NCI-H1092 treated with DMSO at 0.1 percent for 48 hours (cell line): Measurements from ENCODE around the gene ITPR2.
"Not testable (repeated sequence)": the region's sequence is repeated elsewhere in the genome, so short reads cannot be mapped to it uniquely, and the experiment has no call there.

ENCODE experiments used
- DNase-seq: peaks from one replicate; lab custom pipeline; 2025; lab: John Stamatoyannopoulos, UW

Gene ITPR2

DNA sequence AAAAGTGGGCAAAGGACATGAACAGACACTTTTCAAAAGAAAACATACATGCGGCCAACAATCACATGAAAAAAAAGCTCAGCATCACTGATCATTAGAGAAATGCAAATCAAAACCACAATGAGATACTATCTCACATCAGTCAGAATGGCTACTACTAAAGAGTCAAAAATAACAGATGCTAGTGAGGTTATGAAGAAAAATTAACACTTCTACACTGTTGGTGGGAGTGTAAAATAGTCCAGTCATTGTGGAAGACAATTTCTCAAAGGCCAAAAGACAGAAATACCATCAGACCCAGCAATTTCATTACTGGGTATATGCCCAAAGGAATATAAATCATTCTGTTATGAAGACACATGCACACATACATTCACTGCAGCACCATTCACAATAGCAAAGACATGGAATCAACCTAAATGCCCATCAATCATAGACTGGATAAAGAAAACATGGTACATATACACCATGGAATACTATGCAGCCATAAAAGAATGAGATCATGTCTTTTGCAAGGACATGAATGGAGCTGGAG lies 103.8 kb downstream of the ITPR2 start:
- not testable (repeated sequence) for DNase-seq

DNA sequence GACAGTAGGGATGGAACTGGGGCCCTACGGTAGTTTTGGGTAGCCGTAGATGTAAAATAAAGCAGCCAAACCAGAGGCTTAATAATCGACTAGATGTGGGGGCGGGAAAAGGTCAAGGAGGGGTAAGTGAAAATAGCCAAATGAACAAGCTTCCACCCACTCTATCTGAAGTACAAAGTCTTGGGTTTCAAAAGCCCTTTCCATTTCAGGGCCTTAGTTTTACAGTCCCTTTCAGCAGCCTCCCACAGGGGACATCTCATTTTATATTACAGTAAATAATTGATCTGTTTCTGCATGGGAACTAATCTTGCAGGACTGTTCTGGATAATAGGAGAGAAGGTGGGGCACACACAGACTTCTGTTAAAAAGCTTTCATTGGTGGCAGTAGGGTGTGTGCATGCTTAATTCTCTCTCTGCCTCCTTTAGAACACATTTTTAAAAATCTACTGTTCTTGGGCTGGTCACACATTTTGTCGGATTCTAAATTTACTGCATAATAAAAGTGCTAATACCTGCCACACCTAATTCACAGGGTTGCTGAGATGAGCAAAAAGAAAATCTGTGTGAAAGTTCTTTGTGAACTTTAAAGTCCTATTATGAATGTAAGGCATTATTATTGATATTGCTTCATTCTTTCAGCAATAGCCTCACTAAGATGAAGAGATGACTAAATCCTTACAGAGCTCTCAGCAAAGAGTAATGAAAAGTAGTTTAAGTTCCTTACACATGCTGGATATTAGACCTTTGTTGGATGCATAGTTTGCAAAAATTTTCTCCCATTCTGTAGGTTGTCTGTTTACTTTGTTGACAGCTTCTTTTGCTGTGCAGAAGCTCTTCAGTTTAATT lies 104.6 kb downstream of the ITPR2 start:
- DNase-seq: no peak

DNA sequence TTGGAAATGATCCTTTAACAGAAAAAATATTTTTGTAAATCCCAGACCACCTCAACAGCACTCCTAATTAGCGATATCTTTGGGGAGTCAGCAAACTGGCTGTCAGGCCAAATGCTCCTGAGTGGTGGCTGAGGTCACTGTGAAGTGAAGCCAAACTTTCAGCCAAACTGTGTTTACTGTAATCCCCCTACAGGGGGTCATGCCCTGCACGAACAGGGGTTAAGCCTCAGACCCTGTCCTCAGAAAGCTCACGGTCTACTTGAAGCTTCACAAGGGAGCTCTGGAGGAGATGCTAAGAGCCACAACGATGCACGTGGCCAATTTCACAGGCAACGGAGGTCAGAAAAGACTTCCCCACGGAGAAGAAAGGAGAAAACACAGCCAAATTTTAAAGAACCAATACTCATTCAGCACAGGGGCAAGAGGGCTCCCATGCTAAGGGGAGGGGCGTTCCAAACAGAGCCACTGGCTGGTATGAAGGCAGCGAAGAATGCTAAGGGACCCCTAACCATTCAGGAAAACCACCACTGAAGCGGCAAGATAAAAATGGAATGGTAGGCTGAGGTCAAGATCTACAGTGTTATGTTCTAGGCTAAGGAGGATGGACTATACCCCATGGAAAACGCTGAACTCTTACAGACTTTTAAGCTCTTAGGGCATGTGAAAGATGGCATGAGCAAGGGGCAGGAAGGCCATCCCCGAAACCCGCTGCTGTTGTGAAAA lies 105.4 kb downstream of the ITPR2 start:
- no peak for DNase-seq

DNA sequence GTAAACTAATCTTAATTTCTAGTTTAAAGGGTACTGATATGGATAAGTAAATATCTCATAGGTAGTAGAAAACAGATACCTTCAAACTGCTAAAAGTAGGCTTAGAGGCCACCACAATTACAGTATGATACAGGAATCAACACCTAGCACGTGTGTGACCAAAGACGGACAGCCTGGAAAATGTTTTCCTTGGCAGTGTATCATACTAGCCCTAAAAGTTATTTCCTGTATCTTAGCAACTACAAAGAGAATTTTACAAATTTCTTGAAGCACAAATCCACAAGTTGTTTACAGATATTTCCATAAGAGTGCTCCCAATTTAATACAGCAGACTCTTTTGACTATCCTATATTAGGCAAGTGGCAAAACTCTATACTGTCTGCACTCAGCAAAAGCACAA lies 106.0 kb downstream of the ITPR2 start:
- DNase-seq: no peak

DNA sequence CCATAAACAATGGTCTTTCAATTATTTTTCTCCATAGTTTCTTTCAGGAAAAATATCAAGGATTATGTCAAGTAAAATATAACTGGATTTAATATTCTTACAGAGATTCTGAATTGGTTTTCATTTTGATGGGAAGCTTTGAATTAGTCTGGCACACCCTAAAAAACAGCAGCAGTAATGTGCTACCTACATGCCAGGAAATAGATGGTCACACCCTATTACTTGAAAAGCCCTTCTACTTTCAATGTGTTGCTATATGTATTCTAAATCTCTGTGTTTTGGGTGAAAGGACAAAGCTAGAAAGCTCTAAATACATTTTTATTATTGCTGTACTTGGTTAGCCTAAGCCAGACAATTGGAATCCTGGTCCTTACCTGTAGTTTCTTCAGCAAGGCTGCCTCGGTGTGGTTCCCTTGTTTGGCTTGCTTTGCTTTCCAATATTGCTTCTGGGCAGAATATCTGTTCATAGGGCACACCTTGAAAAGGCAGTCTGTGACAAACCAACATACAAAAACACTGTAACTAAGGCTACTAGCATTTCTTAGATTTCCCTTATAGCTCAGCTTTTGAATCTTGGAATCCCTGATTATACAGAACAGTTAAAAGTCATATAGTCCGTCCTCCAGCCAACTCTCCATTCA lies 107.6 kb downstream of the ITPR2 start:
- no peak for DNase-seq

DNA sequence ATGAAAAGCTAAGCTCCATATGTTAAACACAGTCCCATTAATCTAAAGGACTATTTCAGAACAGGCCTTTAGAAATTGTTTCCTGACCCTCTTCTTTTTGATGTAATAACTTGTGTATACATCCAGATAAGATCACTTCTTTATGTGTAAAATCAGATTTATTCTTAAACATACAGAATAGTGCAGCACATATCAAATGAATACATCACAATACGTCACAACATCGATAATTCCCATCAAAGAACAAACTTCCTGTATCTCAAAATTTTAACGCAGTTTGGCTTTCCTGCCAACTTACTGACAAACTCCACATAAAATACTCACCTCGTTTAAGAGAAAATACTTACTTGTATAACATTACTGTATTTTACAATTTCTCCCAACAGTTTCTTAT lies 108.7 kb downstream of the ITPR2 start:
- DNase-seq: no peak

DNA sequence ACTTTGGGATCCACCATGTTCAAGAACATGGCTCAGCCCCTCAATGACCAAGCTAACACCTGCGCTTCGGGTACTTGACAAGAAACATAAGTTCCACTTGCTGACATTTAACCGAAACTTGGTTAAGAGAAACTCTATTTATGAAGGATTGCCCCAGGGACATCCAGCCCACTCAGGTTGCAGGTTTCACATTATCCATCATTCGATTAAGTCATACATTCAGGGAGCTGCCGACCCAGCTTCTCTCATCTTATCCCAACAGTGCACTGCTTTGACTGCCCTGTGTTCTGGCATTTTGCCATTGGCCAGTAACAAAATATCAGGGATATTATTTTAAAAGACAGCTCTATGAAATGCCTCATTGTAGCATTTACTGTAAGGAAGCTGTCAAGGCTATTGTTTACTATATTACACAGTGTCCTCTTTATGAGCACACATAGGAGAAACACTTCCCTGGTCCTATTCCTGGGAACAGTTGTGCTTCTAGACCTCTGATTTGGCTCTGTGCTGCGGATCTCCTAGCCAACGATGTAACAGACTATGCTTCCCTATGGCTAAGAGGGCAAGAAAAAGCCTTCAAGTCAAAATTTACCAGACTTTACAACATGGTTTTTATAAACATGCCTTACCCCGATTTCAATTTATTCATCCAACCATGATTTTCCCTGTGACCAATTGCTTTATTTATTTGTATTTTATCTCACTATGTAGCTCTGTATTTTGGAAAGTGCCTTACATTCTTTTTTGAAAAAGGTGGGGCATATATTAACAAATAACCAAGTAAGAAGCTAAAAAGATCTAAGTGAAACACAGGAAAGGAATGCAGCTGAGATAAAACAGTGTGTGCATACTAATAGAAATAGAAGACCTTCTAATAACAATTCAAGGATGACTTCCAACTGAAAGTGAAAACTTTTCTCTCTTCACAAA lies 109.3 kb downstream of the ITPR2 start:
- DNase-seq: no peak

DNA sequence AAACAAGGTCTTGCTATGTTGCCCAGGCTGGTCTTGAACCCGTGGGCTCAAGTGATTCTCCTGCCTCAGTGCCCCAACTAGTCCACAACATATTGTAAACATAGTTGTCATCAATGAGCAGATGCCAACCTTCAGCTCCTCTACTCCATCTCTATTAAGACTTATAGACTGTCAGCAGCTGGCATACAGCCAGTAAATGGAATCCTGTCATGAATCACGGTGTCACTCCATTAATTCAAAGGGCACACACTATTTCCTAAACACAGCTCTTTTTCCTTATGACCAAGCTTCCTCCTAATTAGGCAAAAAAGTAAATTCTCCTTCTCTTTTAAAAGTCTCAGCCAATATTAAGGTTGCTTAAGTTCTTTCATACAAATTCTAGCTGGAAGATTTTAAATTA lies 111.2 kb downstream of the ITPR2 start:
- DNase-seq: no peak

DNA sequence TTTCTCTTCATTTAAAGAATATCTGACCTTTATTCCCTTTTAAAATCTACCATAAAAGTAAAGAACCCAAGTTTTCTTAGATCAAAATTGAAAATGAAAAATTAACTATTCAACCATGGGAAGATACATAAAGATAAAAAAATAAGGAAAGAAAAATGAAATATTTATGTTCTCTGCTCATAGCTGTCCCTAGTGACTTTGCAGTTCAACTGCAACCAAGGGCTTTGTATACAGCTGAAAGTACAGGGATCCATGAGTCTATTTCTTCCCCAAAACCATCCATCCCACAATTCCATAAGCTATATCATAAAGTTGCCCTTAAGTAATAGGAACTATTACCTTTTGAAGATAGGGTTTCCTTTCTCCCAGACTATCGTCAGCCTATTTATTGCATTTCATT lies 113.1 kb downstream of the ITPR2 start:
- no peak for DNase-seq

DNA sequence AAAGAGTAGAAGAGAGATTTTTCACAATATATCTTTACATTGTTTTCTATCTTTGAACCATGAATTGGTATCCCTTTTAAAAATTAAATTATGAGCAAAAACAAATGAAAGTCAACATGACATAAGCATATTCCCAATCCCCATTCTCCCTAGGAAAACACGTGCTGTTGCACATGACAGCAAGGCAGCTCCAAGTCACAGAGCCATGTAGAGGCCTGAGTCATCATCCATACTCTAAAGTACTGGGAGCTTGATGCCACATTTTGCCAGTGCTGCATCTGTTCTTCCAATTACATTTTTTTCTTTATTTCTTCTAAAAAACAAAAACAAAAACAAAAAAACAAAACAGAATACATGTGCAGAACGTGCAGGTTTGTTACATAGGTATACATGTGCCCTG lies 115.2 kb downstream of the ITPR2 start:
- DNase-seq: no peak

DNA sequence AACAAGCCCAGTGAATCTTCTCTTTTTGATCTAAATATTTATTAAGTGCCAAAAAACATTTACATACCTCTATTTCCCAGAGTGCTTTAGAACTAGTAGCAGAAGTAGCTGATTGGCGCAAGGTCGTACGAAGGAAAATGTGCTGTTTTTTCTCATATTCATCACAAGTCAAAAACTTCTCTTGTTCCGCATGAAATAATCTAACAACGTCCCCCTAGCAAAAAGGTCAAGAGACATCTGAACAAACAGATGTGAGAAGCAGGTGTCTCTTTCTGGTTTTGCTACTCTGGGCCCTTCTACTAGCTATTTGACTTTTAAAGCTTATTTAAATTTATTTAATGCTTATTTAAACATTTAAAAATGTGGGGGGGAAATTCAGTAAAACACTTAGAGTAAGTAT lies 117.8 kb downstream of the ITPR2 start:
- DNase-seq: peak; percentile 23

DNA sequence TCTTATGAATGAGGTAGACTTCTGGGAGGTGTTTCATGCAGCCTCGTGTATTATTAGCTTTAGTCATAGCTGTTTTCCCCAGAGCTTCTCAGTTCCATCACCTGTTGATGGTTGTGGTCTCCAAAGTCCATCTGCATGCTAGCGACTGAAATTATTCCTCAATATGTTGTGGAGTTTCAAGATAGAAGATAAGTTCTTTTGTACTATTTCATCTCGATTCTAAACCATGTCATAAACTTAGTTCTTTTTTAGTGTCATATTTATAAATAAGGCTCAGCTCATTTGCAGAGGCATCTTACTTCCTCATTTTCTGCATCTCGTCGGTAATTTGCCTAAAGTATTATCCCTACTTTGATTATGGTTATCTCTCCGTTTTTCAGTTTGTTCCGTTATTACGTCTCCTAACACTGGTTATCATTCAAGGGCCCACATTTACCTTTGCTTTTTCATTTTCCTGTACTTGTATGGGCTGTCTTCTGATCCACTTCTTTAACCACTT lies 119.1 kb downstream of the ITPR2 start:
- no peak for DNase-seq

DNA sequence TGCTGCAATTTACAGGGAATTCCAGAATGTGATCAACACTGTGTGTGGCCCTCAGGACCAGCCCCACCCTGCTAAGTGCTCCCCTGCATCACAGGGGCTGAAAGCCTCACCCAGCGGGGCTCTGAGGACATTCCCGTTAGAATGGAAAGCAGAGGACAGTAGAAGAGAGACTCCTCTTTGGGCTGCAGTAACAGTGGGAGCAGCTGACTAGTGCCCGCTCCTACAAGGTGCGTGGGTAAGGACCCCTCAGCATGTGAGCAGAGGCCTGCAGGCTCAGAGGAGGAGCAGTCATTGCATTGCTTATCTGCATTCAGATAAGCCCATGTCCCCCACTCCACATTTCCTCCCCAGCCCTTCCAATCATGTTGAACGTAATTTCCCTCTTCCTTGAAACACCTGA lies 120.1 kb downstream of the ITPR2 start:
- DNase-seq: no peak

DNA sequence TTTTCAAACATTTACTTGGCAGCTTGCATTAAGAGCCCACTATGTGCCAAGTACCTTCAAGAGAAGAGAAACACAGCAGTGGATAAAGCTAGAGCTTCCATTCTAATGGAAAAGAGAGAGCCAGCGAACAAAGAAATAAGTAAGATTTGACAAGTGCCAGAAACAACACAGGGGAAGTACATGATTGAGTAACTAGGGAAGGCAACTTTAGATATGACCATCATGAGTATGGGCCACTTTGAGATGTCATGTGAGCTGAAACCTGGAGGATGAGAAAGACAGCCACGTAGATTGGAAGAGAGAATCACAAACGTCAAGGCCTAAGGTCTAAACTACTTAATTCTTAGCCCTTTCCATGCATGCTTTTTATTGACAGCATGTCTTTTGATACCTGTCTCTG lies 121.4 kb downstream of the ITPR2 start:
- no peak for DNase-seq

DNA sequence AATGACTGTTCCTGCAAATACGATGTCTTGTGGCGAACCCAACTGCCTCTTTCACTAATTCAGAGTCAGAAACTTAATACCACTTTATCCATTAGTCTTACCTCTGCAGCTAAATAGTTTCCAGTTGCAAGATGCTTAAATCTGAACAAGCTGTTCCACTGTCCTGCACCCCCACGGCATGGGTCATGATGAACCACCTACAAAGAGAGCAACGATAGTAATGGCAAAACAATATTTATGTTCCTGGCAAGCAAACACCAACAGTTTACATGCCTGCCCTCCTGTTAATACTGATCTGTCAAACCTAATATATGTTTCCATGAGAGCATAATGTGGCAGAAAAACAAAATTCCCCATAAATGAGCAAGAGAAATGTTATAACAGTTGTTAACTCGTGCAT lies 121.9 kb downstream of the ITPR2 start:
- DNase-seq: no peak

DNA sequence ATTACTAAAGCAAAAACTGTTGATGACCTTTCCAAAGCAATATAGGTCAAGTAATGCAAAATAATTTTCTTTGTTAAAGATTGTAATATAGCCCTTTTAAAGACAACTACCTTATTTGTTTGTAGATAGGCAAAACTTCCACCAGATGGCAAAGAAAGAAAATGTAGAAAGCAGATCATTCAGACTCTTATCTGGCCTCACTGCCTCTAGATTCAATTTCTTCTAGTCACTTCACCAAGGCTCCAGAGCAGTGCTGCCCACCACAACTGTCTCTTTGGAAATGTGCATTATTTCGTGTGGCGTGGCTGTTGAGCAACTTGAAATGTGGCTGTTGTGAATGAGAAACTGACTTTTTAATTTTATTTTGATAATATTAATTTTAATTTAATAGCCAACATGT lies 127.1 kb downstream of the ITPR2 start:
- no peak for DNase-seq

DNA sequence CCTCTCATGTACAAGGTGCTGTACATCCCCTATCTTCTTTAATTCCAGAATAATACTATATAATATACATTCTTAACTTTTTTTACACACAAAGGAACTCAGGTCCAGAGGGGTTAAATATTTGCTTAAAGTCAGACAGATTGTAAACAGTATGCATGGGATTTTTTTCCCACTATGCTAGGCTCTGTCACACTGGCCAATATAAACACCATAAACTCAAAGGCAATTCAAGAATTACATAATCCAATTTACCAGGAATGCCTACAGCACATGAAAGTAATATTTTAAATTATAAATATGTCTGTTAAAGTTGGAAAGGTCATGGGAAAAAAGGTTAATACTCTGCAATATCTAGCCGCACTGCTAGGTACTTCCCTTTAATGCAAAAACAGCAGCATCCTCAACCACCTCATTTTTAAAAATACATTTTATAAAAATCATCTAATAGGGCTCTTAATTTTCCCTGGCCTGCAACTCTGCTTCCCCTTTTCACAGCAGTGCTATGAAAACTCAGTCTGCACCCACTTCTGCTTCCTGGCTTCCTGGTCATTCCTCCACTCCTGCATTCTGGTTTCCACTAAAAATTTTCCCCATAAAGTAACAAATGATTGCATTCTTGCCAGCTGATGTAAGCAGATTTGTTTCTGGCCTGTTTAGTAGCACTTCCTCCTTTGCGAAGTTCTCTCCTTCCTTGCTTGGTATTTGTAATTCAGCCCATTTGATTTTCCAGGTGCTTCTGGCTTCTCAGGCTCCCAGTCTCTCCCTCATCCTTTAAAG lies 128.1 kb downstream of the ITPR2 start:
- DNase-seq: no peak

DNA sequence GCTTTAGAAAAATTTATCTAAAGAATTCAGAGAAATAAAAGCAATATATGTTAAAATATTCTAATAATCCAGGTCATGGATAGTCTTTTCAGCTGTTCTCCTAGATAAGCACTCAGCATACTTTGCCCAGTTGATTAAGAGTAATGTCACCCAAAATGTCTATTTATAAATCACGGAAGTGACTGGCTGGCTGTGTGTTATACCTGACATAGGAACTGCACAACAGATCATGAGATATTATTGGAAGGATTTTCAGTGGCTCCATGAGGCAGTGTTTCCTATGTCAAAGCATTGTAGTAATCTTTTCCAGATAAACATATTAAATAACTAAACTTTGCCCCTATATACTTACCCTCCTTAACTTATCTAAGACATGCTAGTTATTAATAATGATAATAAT lies 128.8 kb downstream of the ITPR2 start:
- no peak for DNase-seq

DNA sequence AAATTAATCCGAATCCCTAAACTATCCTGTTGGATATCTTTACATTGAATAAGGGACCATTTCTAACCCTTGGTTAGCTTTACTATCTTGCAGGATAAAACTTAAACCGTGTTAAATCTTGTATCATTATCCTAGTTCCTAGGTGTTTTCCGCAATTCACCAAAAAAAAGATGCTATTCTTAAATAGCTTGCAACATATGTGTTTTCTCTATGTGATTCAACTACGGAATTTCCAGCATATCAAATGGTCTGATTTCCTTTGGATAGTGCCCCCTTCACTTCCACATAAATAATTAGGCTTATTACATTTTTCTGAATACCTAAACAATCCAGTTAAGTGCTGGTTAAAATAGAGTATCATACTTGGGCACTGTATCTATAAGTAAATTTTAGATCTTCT lies 130.3 kb downstream of the ITPR2 start:
- DNase-seq: no peak

DNA sequence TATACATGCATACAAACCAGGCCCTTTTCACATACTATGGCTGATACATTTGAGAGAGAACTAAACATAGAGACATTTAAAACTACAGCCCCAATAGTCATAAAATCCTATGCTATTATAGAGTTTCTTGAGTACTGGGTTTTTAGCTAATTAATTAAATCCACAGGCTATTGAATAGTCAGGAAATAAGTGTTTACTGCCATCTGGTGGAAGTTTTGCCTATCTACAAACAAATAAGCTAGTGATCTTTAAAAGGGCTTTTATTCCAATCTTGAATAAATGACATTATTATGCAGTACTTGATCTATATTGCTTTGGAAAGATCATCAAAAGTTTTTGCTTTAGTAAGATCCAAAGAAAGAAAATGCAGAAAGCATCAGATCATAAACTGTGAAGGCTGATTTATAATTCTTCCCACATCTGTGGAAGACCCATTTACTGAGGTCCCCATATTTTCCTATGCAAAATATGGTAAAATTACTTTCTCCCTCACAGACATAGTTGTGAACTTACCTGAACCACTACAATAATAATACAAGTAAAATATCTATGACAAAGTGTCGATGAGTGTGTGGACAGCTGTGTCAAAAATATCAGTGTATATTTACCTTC lies 131.3 kb downstream of the ITPR2 start:
- peak; percentile 40 for DNase-seq
